ENCODE measurements around the gene GALNT18. TPM values are rescaled to one million over a fixed set of nuclear protein-coding genes. Genes with fewer than 3 reads are reported as not detected.

The GALNT18 gene
- polyA plus RNA-seq, 1 donor from 2014 or later: 7.6 TPM

- H4K20me1 ChIP-seq (ENCODE audit: insufficient read depth): no peaks in the 10 kb centered on the region
- no peaks in the 10 kb centered on the region for H3K27me3 ChIP-seq (ENCODE audit: insufficient read depth, low read depth, low read length)
- no peak overlapping the region for H3K9ac ChIP-seq (ENCODE audit: low read length)
- no peak overlapping the region for H2AFZ ChIP-seq (ENCODE audit: low read depth, low read length)
- H3K4me3 ChIP-seq (ENCODE audit: low read length): no peak overlapping the region
- no peaks in the 10 kb centered on the region for H3K79me2 ChIP-seq (replicated peaks; ENCODE audit: insufficient read depth, low read length)
- no peak overlapping the region for H3K27ac ChIP-seq (ENCODE audit: low read length)
- H3K9me2 ChIP-seq (ENCODE audit: insufficient read depth, low read length): no peaks in the 10 kb centered on the region
- H3F3A ChIP-seq (ENCODE audit: insufficient read depth, low read length, poor library complexity, severe bottlenecking): no peaks in the 10 kb centered on the region
- H3K9me3 ChIP-seq (ENCODE audit: low read length): no peaks in the 10 kb centered on the region
- TF ChIP-seq EP300 (conservative IDR thresholded peaks at IDR 0.05; ENCODE audit: poor library complexity, severe bottlenecking): no peak
- TF ChIP-seq POLR2AphosphoS5 (IDR thresholded peaks at IDR 0.05): no peak
- H3K4me2 ChIP-seq (ENCODE audit: low read length): no peak overlapping the region
- H3K36me3 ChIP-seq (ENCODE audit: insufficient read depth, low read length): no peaks in the 10 kb centered on the region
These were observed 204.9 kb downstream of the GALNT18 start for GRCh38 chr11:11416917-11417316.

- TF ChIP-seq CTCF (IDR thresholded peaks at IDR 0.05; ENCODE audit: poor library complexity, severe bottlenecking) (no peak), RAD21 (conservative IDR thresholded peaks at IDR 0.05) (no peak), REST (IDR thresholded peaks at IDR 0.05; ENCODE audit: borderline replicate concordance) (no peak), EZH2 (IDR thresholded peaks at IDR 0.05; ENCODE audit: borderline replicate concordance, insufficient read depth, low read length, poor library complexity, severe bottlenecking) (no peak), SMC3 (conservative IDR thresholded peaks at IDR 0.05; ENCODE audit: poor library complexity) (no peak), MXI1 (conservative IDR thresholded peaks at IDR 0.05; ENCODE audit: poor library complexity, severe bottlenecking) (no peak), POLR2AphosphoS5 (IDR thresholded peaks at IDR 0.05) (no peak), TAF1 (IDR thresholded peaks at IDR 0.05; ENCODE audit: low read depth) (no peak), EP300 (conservative IDR thresholded peaks at IDR 0.05; ENCODE audit: poor library complexity, severe bottlenecking) (no peak)
- Histone ChIP-seq H3K9me3 (ENCODE audit: low read length) (no peaks in the 10 kb centered on the region), H3K27ac (ENCODE audit: low read length) (no peak overlapping the region), H4K20me1 (ENCODE audit: insufficient read depth) (no peaks in the 10 kb centered on the region), H3K4me3 (ENCODE audit: low read length) (peak overlapping the region; percentile 4), H3K27me3 (ENCODE audit: insufficient read depth, low read depth, low read length) (no peaks in the 10 kb centered on the region), H3K79me2 (replicated peaks; ENCODE audit: insufficient read depth, low read length) (no peaks in the 10 kb centered on the region), H3F3A (ENCODE audit: insufficient read depth, low read length, poor library complexity, severe bottlenecking) (no peaks in the 10 kb centered on the region), H2AFZ (ENCODE audit: low read depth, low read length) (no peak overlapping the region), H3K9me2 (ENCODE audit: insufficient read depth, low read length) (no peaks in the 10 kb centered on the region), H3K4me2 (ENCODE audit: low read length) (no peak overlapping the region), H3K9ac (ENCODE audit: low read length) (no peak overlapping the region), H3K36me3 (ENCODE audit: insufficient read depth, low read length) (no peaks in the 10 kb centered on the region)
These were observed 205.3 kb downstream of the GALNT18 start for GRCh38 chr11:11416502-11416901.

GRCh38 chr11:11415901-11416300, 205.9 kb downstream of the GALNT18 start:
- H3K27ac ChIP-seq (ENCODE audit: low read length): no peak overlapping the region
- H3K9me2 ChIP-seq (ENCODE audit: insufficient read depth, low read length): no peaks in the 10 kb centered on the region
- TF ChIP-seq RAD21 (conservative IDR thresholded peaks at IDR 0.05): no peak
- TF ChIP-seq EZH2 (IDR thresholded peaks at IDR 0.05; ENCODE audit: borderline replicate concordance, insufficient read depth, low read length, poor library complexity, severe bottlenecking): no peak
- TF ChIP-seq TAF1 (IDR thresholded peaks at IDR 0.05; ENCODE audit: low read depth): no peak
- TF ChIP-seq POLR2AphosphoS5 (IDR thresholded peaks at IDR 0.05): no peak
- no peak for TF ChIP-seq CTCF (IDR thresholded peaks at IDR 0.05; ENCODE audit: poor library complexity, severe bottlenecking)
- TF ChIP-seq MXI1 (conservative IDR thresholded peaks at IDR 0.05; ENCODE audit: poor library complexity, severe bottlenecking): no peak
- peak; percentile 46 for TF ChIP-seq EP300 (conservative IDR thresholded peaks at IDR 0.05; ENCODE audit: poor library complexity, severe bottlenecking)
- no peak for TF ChIP-seq SMC3 (conservative IDR thresholded peaks at IDR 0.05; ENCODE audit: poor library complexity)
- no peak for TF ChIP-seq REST (IDR thresholded peaks at IDR 0.05; ENCODE audit: borderline replicate concordance)
- no peak overlapping the region for H3K4me2 ChIP-seq (ENCODE audit: low read length)
- no peaks in the 10 kb centered on the region for H3K36me3 ChIP-seq (ENCODE audit: insufficient read depth, low read length)
- no peaks in the 10 kb centered on the region for H3F3A ChIP-seq (ENCODE audit: insufficient read depth, low read length, poor library complexity, severe bottlenecking)
- H3K79me2 ChIP-seq (replicated peaks; ENCODE audit: insufficient read depth, low read length): no peaks in the 10 kb centered on the region
- H4K20me1 ChIP-seq (ENCODE audit: insufficient read depth): no peaks in the 10 kb centered on the region
- peak overlapping the region; percentile 4 for H3K4me3 ChIP-seq (ENCODE audit: low read length)
- H3K9me3 ChIP-seq (ENCODE audit: low read length): no peaks in the 10 kb centered on the region
- no peak overlapping the region for H2AFZ ChIP-seq (ENCODE audit: low read depth, low read length)
- no peaks in the 10 kb centered on the region for H3K27me3 ChIP-seq (ENCODE audit: insufficient read depth, low read depth, low read length)
- no peak overlapping the region for H3K9ac ChIP-seq (ENCODE audit: low read length)

Data from neural cell (in vitro differentiated cells).